ENCODE data around the gene FANCM.

Gene FANCM

DNA sequence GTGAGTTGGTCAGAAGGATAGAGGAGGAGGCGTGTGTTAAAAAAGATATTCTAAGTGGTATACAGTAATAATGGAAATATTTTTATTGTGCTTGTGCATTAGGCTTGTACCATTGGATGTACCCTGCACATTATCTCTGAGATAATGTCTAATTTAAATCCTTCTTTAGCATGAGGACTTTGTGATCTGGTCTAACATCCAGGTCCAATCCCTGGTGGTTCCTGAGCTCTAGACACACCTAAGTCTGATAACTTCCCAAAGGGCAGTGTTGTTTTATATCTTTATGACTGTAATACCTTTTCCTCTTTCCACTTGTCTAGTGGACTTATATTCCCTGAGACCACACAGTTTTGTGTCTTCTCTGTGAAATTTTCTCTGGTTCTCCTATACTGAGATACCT is 31.2 kb upstream of the FANCM start:
- TF ChIP-seq, protein P1, sequence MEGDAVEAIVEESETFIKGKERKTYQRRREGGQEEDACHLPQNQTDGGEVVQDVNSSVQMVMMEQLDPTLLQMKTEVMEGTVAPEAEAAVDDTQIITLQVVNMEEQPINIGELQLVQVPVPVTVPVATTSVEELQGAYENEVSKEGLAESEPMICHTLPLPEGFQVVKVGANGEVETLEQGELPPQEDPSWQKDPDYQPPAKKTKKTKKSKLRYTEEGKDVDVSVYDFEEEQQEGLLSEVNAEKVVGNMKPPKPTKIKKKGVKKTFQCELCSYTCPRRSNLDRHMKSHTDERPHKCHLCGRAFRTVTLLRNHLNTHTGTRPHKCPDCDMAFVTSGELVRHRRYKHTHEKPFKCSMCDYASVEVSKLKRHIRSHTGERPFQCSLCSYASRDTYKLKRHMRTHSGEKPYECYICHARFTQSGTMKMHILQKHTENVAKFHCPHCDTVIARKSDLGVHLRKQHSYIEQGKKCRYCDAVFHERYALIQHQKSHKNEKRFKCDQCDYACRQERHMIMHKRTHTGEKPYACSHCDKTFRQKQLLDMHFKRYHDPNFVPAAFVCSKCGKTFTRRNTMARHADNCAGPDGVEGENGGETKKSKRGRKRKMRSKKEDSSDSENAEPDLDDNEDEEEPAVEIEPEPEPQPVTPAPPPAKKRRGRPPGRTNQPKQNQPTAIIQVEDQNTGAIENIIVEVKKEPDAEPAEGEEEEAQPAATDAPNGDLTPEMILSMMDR (conservative IDR thresholded peaks at IDR 0.05): no peak
- no peak overlapping the region for H3K27ac ChIP-seq

DNA sequence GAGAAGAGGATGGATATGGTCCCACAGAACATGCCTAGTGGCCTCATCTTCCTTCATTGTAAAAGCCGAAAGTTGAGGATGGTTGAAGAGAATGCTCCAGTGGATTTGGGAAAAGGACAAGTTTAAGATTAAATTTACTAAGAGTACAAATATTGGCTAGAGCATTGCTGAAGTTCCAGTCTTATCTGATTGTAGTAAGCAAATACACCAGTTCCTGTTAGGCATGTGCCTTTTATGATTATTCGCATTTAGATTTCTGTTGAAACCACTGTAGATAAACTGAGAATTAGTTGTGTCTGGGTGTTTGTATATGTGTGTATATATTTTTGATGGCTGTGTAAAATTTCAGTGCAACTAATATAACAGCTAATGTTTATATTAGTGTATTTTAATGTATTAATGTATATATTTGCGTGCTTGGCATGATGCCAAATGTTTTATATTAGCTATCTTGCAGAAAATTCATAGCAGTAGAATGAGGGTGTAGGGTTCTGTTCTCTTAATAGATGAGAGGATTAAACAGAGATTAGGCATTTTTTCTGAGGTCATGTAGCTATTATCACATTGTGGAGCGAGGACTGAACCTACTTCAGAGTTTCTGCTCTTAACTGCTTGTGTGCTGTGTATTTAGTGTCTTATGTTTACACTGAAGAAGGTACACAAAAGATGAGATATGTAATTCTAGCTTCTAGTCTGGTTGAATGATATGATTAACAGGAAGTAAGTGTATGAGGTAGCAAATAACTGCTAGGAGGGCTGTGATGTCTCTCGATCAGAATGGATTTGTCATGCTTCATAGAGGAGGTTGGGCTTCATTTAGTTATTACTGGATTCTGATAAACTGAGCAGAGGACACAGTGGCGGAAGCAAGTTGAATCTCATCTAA is 22.6 kb upstream of the FANCM start:
- peak overlapping the region; percentile 98 for H3K27ac ChIP-seq
- TF ChIP-seq, protein P1 (conservative IDR thresholded peaks at IDR 0.05): no peak

GRCh38 chr14:45114327-45114726 is 21.4 kb upstream of the FANCM start:
- TF ChIP-seq, protein P1 (conservative IDR thresholded peaks at IDR 0.05): no peak
- peak overlapping the region; percentile 98 for H3K27ac ChIP-seq

DNA sequence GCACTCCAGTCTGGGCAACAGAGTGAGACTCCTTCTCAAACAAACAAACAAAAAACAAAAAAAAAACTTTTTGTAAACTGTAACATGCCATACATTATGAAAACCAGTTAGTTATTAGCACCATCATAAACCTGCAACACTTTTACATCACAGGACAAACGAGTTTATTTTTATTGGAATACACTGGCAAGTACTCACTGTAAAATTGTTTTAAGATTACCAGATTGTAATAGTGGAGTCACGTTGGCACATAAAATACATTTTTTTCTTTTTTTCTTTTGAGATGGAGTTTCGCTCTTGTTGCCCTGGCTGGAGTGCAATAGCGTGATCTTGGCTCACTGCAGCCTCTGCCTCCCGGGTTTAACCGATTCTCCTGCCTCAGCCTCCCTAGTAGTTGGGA is 17.1 kb upstream of the FANCM start:
- TF ChIP-seq, protein P1 (conservative IDR thresholded peaks at IDR 0.05): no peak

DNA sequence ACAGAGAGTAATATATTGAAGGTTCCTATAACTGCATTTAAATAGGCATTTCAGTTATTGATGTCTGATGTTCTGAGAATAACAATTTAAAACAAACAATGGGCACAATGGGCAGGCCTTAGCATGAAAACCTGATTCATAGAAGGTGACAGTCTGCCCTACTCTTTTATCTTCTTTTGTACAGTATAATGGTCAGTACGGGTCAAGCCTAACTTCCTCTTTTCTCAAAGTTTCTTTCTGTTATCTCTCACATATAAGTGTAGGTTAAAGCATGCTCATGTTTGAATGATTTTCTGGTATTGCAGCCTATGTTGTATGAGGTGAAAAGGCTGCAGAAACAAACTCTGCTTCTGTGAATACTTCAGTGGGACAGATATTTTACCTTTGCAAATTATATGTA is 15.6 kb upstream of the FANCM start:
- TF ChIP-seq, protein P1 (conservative IDR thresholded peaks at IDR 0.05): no peak

More for the DNA sequence above, 17.1 kb upstream of the FANCM start:
- H3K27ac ChIP-seq: peak overlapping the region; percentile 98

GRCh38 chr14:45123271-45123670 is 12.5 kb upstream of the FANCM start:
- TF ChIP-seq, protein P1 (conservative IDR thresholded peaks at IDR 0.05): no peak
- H3K27ac ChIP-seq: no peak overlapping the region

More for the DNA sequence above, 15.6 kb upstream of the FANCM start:
- peak overlapping the region; percentile 98 for H3K27ac ChIP-seq

GRCh38 chr14:45125754-45126153 is 10.0 kb upstream of the FANCM start:
- no peak overlapping the region for H3K27ac ChIP-seq
- TF ChIP-seq, protein P1 (conservative IDR thresholded peaks at IDR 0.05): no peak

Measured in VCaP (cell line).